SK-MEL-5 (cell line): ENCODE measurements around the gene NPPA. TPM values are rescaled to one million over a fixed set of nuclear protein-coding genes. Genes with fewer than 3 reads are reported as not detected.

Experiments used
- DNase-seq: peaks from one replicate; pipeline ENCODE4 v3.0.0-alpha.2; 2016; ENCODE audit warnings: low read depth, low spot score
- in situ Hi-C: cut with HindIII; loops from 2 replicates; pipeline ENCODE4 v1.10.0; 2016; ENCODE audit warnings: low sequenced_read_pairs, high pct_unique_total_duplicates, low pct_unique_long_range_greater_than_20kb
- total RNA-seq: library from RNA; depleted of rRNA; stranded (reverse); fragments of >200 nt; shearing (Covaris generic); gene quantifications from 2 replicates; pipeline ENCODE4 v1.2.3, GENCODE V29; 2014

NPPA gene
- total RNA-seq, 1 experiment from 2014 or later, result not detected

- in situ Hi-C loops, result no loop called here
- DNase-seq, result no peak
Measured at GRCh38 chr1:11878081-11878890, 30.7 kb upstream of the NPPA start.

- in situ Hi-C loops, result no loop called here
- DNase-seq, result no peak
Measured at GRCh38 chr1:11877074-11877473, 29.5 kb upstream of the NPPA start.

- in situ Hi-C loops, result no loop called here
- DNase-seq, result no peak
Measured at GRCh38 chr1:11875094-11875493, 27.5 kb upstream of the NPPA start.

- in situ Hi-C loops, result no loop called here
- no peak for DNase-seq
Measured at GRCh38 chr1:11874624-11875023, 27.0 kb upstream of the NPPA start.

- no peak for DNase-seq
- in situ Hi-C loops, result no loop called here
Measured at GRCh38 chr1:11874258-11874562, 26.6 kb upstream of the NPPA start.

- in situ Hi-C loops, result no loop called here
- no peak for DNase-seq
Measured at GRCh38 chr1:11873395-11874257, 26.0 kb upstream of the NPPA start.

- no peak for DNase-seq
Measured at GRCh38 chr1:11872545-11872944, 25.0 kb upstream of the NPPA start.

GRCh38 chr1:11869650-11870207 is 22.1 kb upstream of the NPPA start:
- in situ Hi-C loops, result no loop called here
- no peak for DNase-seq

More at GRCh38 chr1:11872545-11872944, 25.0 kb upstream of the NPPA start:
- in situ Hi-C loops, result no loop called here

- in situ Hi-C loops, result no loop called here
Measured at GRCh38 chr1:11869104-11869503, 21.5 kb upstream of the NPPA start.

GRCh38 chr1:11868331-11868980 is 20.9 kb upstream of the NPPA start:
- in situ Hi-C loops, result no loop called here
- no peak for DNase-seq

More at GRCh38 chr1:11869104-11869503, 21.5 kb upstream of the NPPA start:
- no peak for DNase-seq

GRCh38 chr1:11862890-11863289 is 15.3 kb upstream of the NPPA start:
- no peak for DNase-seq
- in situ Hi-C loops, result no loop called here

- in situ Hi-C loops, result no loop called here
- DNase-seq, result no peak
Measured at GRCh38 chr1:11860587-11860986, 13.0 kb upstream of the NPPA start.

GRCh38 chr1:11860083-11860482 is 12.5 kb upstream of the NPPA start:
- in situ Hi-C loops, result no loop called here
- no peak for DNase-seq

GRCh38 chr1:11858968-11859871 is 11.6 kb upstream of the NPPA start:
- in situ Hi-C loops, result no loop called here
- peak; percentile 24 for DNase-seq

- no peak for DNase-seq
- in situ Hi-C loops, result no loop called here
Measured at GRCh38 chr1:11858613-11858967, 11.0 kb upstream of the NPPA start, which contains the start of gene NPPB. NPPB (minus strand) TSS chr1:11858945; CDS start chr1:11858833, 112 bp downstream.

- DNase-seq, result no peak
- in situ Hi-C loops, result no loop called here
Measured at GRCh38 chr1:11858158-11858557, 10.6 kb upstream of the NPPA start.

GRCh38 chr1:11857164-11857851 is 9.7 kb upstream of the NPPA start:
- in situ Hi-C loops, result no loop called here
- DNase-seq, result no peak
